ENCODE results near the gene EVI5L. TPM values are rescaled to one million over a fixed set of nuclear protein-coding genes. Genes with fewer than 3 reads are reported as not detected.

Gene EVI5L
- total and polyA plus RNA-seq, 2 donors (not counting 3 experiments of a cell fraction or from before 2014, with no cell fraction given) = 11.9 to 13.5 TPM

- Histone ChIP-seq H3K9me3 (replicated peaks; ENCODE audit: control insufficient read depth, insufficient read depth, low read length) (no peaks in the 10 kb centered on the region), H3K4me1 (ENCODE audit: control insufficient read depth, extremely low read depth, insufficient read depth, low read length) (peaks cover 7% of the 10 kb centered on the region), H3K9ac (replicated peaks; ENCODE audit: extremely low read depth, insufficient read depth, low read length) (no peak overlapping the region), H2AFZ (ENCODE audit: low read depth, low read length) (peak overlapping the region; percentile 87), H4K20me1 (replicated peaks; ENCODE audit: control insufficient read depth, extremely low read depth, insufficient read depth, low read length) (no peaks in the 10 kb centered on the region), H3K27ac (ENCODE audit: insufficient read depth, low read depth, low read length) (no peak overlapping the region), H3K9me1 (replicated peaks; ENCODE audit: control insufficient read depth, extremely low read depth, insufficient read depth, low read length) (no peaks in the 10 kb centered on the region), H3K4me2 (ENCODE audit: insufficient read depth, low read length) (peak overlapping the region; percentile 54), H3K79me2 (ENCODE audit: control insufficient read depth, insufficient read depth, low read length) (no peaks in the 10 kb centered on the region), H3K4me3 (replicated peaks in 1 of 3; ENCODE audit: insufficient read depth in 1 of 3, low read depth in 1 of 3, low read length in 3 of 3) (peak overlapping the region in 2 of 3 experiments; percentile 4 to 14), H3K27me3 (ENCODE audit: control insufficient read depth in 2 of 2, insufficient read depth in 2 of 2, low read length in 2 of 2) (peaks cover 19 to 21% of the 10 kb centered on the region in 2 experiments), H3K36me3 (ENCODE audit: control insufficient read depth in 2 of 2, extremely low read depth in 1 of 2, insufficient read depth in 2 of 2, low read length in 2 of 2) (no peaks in the 10 kb centered on the region)
- ChIA-PET POLR2A (interaction anchor here (0.6 kb wide), 1 partner anchor 477 kb away, joined by 8 read pairs; no protein-coding TSS in a partner anchor), CTCF (interaction anchor here (0.6 to 2.0 kb wide), 28 partner anchors 8 to 346 kb away, joined by 3 to 27 read pairs (median 6); partner anchors contain the start of genes LRRC8E, MAP2K7, MCOLN1 and SNAPC2)
- dilution Hi-C loops (cut with MboI; ENCODE audit: extremely low pct_ligation_motif_present, low sequenced_read_pairs) (no loop called here), intact Hi-C loops (cut with micrococcal nuclease) (loop anchor here (1.0 kb wide), 1 partner anchor 34 kb away; the partner anchor contains the start of gene MAP2K7)
- FAIRE-seq = peak; percentile 62
- TF ChIP-seq MAX (IDR thresholded peaks at IDR 0.05; ENCODE audit: insufficient read depth, insufficient read length) (no peak), CTCF (IDR thresholded peaks at IDR 0.05; ENCODE audit: extremely low read depth in 1 of 2, insufficient read depth in 1 of 2, low read depth in 1 of 2, low read length in 2 of 2) (no peak), JUN (IDR thresholded peaks at IDR 0.05; ENCODE audit: borderline replicate concordance, insufficient read depth, insufficient read length, low read depth) (no peak), MYC (IDR thresholded peaks at IDR 0.05; ENCODE audit: low read depth, low read length) (no peak), GATA2 (IDR thresholded peaks at IDR 0.05; ENCODE audit: insufficient read depth, insufficient read length, low read depth, low read length) (no peak), FOS (IDR thresholded peaks at IDR 0.05; ENCODE audit: borderline replicate concordance, insufficient read depth, low read length) (no peak), EZH2 (IDR thresholded peaks at IDR 0.05; ENCODE audit: borderline replicate concordance, low read depth, low read length, severe bottlenecking) (no peak), POLR2AphosphoS5 (IDR thresholded peaks at IDR 0.05; ENCODE audit: insufficient read depth, low read depth, low read length) (no peak), POLR2A (IDR thresholded peaks at IDR 0.05; ENCODE audit: low read depth, low read length) (no peak)
- BruUV-seq (replicated peaks) = no TSS peak
- peak; percentile 50 for DNase-seq (ENCODE audit: low read depth, low spot score)
Observed at GRCh38 chr19:7869453-7869909, 39.5 kb downstream of the EVI5L start.

All from endothelial cell of umbilical vein (primary cell).